Stimulated activated memory B cell treated with anti-CD40 and anti-IgM and Interleukin-4, amounts not matched to agents 10 μg/mL and 1 μg/mL and 100 μg/mL, for 72 hours (primary cell): Measurements from ENCODE around the gene TMEM247.
A peak's percentile ranks its signal among the peaks of the same experiment; 100 is the strongest.
"Not testable (repeated sequence)": the region's sequence is repeated elsewhere in the genome, so short reads cannot be mapped to it uniquely, and the experiment has no call there.

Experiments used
- ATAC-seq: fragments of 150-1000 bp; cut with Tn5 transposase; 2 replicates; pipeline ENCODE4 v1.10.0; 2021
- H3K27ac Mint-ChIP-seq: one replicate; pipeline ENCODE4 v1.8.0; 2022; ENCODE audit warnings: mild to moderate bottlenecking, mixed read lengths
- H3K27me3 Mint-ChIP-seq: one replicate; pipeline ENCODE4 v1.8.0; 2022; ENCODE audit warnings: mixed read lengths
- H3K36me3 Mint-ChIP-seq: one replicate; pipeline ENCODE4 v1.8.0; 2022; ENCODE audit warnings: mixed read lengths
- H3K4me1 Mint-ChIP-seq: one replicate; pipeline ENCODE4 v1.8.0; 2022; ENCODE audit warnings: mixed read lengths
- H3K4me3 Mint-ChIP-seq: one replicate; pipeline ENCODE4 v1.8.0; 2022; ENCODE audit warnings: mild to moderate bottlenecking, moderate library complexity, mixed read lengths
- H3K9me3 Mint-ChIP-seq: one replicate; pipeline ENCODE4 v1.8.0; 2022; ENCODE audit warnings: mixed read lengths

Gene TMEM247

GRCh38 chr2:46471019-46471583, 8.3 kb upstream of the TMEM247 start:
- Mint-ChIP-seq H3K27me3 (no peaks in the 10 kb centered on the region), H3K4me3 (no peak overlapping the region), H3K9me3 (no peaks in the 10 kb centered on the region), H3K36me3 (no peaks in the 10 kb centered on the region), H3K4me1 (peaks cover 13% of the 10 kb centered on the region), H3K27ac (no peak overlapping the region)
- no peak for ATAC-seq

- no peak overlapping the region for H3K4me3 Mint-ChIP-seq
- no peak for ATAC-seq
- H3K36me3 Mint-ChIP-seq = peaks cover 3% of the 10 kb centered on the region
- no peak overlapping the region for H3K27ac Mint-ChIP-seq
- no peaks in the 10 kb centered on the region for H3K27me3 Mint-ChIP-seq
- peaks cover 1% of the 10 kb centered on the region for H3K9me3 Mint-ChIP-seq
- H3K4me1 Mint-ChIP-seq = peaks cover 13% of the 10 kb centered on the region
Measured at GRCh38 chr2:46471697-46472096, 7.7 kb upstream of the TMEM247 start.

GRCh38 chr2:46472165-46472564, 7.2 kb upstream of the TMEM247 start:
- peaks cover 13% of the 10 kb centered on the region for H3K4me1 Mint-ChIP-seq
- not testable (repeated sequence) for H3K9me3 Mint-ChIP-seq, H3K36me3 Mint-ChIP-seq, ATAC-seq, H3K4me3 Mint-ChIP-seq, H3K27ac Mint-ChIP-seq, H3K27me3 Mint-ChIP-seq

- H3K4me1 Mint-ChIP-seq, H3K36me3 Mint-ChIP-seq, H3K9me3 Mint-ChIP-seq, H3K27ac Mint-ChIP-seq, H3K27me3 Mint-ChIP-seq, ATAC-seq: not testable (repeated sequence)
- peak overlapping the region; percentile 29 for H3K4me3 Mint-ChIP-seq
Measured at GRCh38 chr2:46477462-46477861, 1.9 kb upstream of the TMEM247 start.

- Mint-ChIP-seq H3K27me3 (no peaks in the 10 kb centered on the region), H3K9me3 (peaks cover 2% of the 10 kb centered on the region), H3K4me1 (peaks cover 8% of the 10 kb centered on the region), H3K36me3 (peaks cover 5% of the 10 kb centered on the region), H3K27ac (no peak overlapping the region), H3K4me3 (no peak overlapping the region)
- no peak for ATAC-seq
Measured at GRCh38 chr2:46477925-46478324, 1.4 kb upstream of the TMEM247 start.

GRCh38 chr2:46480562-46480961, 1.2 kb downstream of the TMEM247 start:
- Mint-ChIP-seq H3K27ac (no peak overlapping the region), H3K4me1 (peaks cover 8% of the 10 kb centered on the region), H3K9me3 (peaks cover 2% of the 10 kb centered on the region), H3K4me3 (no peak overlapping the region), H3K27me3 (no peaks in the 10 kb centered on the region), H3K36me3 (peaks cover 5% of the 10 kb centered on the region)
- ATAC-seq = no peak

GRCh38 chr2:46481198-46482193, 2.1 kb downstream of the TMEM247 start:
- no peaks in the 10 kb centered on the region for H3K27me3 Mint-ChIP-seq
- peaks cover 2% of the 10 kb centered on the region for H3K9me3 Mint-ChIP-seq
- peaks cover 8% of the 10 kb centered on the region for H3K4me1 Mint-ChIP-seq
- H3K4me3 Mint-ChIP-seq = no peak overlapping the region
- peaks cover 4% of the 10 kb centered on the region for H3K36me3 Mint-ChIP-seq
- H3K27ac Mint-ChIP-seq = no peak overlapping the region
- no peak for ATAC-seq

- ATAC-seq = no peak
- H3K4me3 Mint-ChIP-seq = no peak overlapping the region
- no peaks in the 10 kb centered on the region for H3K36me3 Mint-ChIP-seq
- no peak overlapping the region for H3K27ac Mint-ChIP-seq
- H3K9me3 Mint-ChIP-seq = no peaks in the 10 kb centered on the region
- peaks cover 8% of the 10 kb centered on the region for H3K4me1 Mint-ChIP-seq
- H3K27me3 Mint-ChIP-seq = no peaks in the 10 kb centered on the region
Measured at GRCh38 chr2:46482490-46482889, 3.1 kb downstream of the TMEM247 start.

GRCh38 chr2:46485002-46485401, 5.6 kb downstream of the TMEM247 start:
- Mint-ChIP-seq H3K4me3 (no peak overlapping the region), H3K27me3 (no peaks in the 10 kb centered on the region), H3K36me3 (no peaks in the 10 kb centered on the region), H3K4me1 (peaks cover 11% of the 10 kb centered on the region), H3K27ac (no peak overlapping the region), H3K9me3 (no peaks in the 10 kb centered on the region)
- no peak for ATAC-seq

- H3K9me3 Mint-ChIP-seq = no peaks in the 10 kb centered on the region
Measured at GRCh38 chr2:46486436-46486835, 7.1 kb downstream of the TMEM247 start.

GRCh38 chr2:46487667-46488335, 8.4 kb downstream of the TMEM247 start:
- H3K27ac Mint-ChIP-seq = no peak overlapping the region
- H3K36me3 Mint-ChIP-seq = no peaks in the 10 kb centered on the region
- H3K9me3 Mint-ChIP-seq = no peaks in the 10 kb centered on the region

More at GRCh38 chr2:46486436-46486835, 7.1 kb downstream of the TMEM247 start:
- no peak for ATAC-seq
- H3K36me3 Mint-ChIP-seq = no peaks in the 10 kb centered on the region
- no peak overlapping the region for H3K27ac Mint-ChIP-seq
- no peak overlapping the region for H3K4me3 Mint-ChIP-seq
- H3K27me3 Mint-ChIP-seq = no peaks in the 10 kb centered on the region
- H3K4me1 Mint-ChIP-seq = peaks cover 21% of the 10 kb centered on the region

GRCh38 chr2:46488389-46488788, 9.0 kb downstream of the TMEM247 start:
- Mint-ChIP-seq H3K4me1 (peaks cover 19% of the 10 kb centered on the region), H3K36me3 (no peaks in the 10 kb centered on the region), H3K9me3 (no peaks in the 10 kb centered on the region), H3K27ac (no peak overlapping the region), H3K4me3 (no peak overlapping the region), H3K27me3 (no peaks in the 10 kb centered on the region)
- no peak for ATAC-seq

More at GRCh38 chr2:46487667-46488335, 8.4 kb downstream of the TMEM247 start:
- no peak overlapping the region for H3K4me3 Mint-ChIP-seq
- ATAC-seq = no peak
- H3K4me1 Mint-ChIP-seq = peaks cover 14% of the 10 kb centered on the region
- no peaks in the 10 kb centered on the region for H3K27me3 Mint-ChIP-seq

- no peaks in the 10 kb centered on the region for H3K36me3 Mint-ChIP-seq
- H3K27me3 Mint-ChIP-seq = no peaks in the 10 kb centered on the region
- no peaks in the 10 kb centered on the region for H3K9me3 Mint-ChIP-seq
- peaks cover 23% of the 10 kb centered on the region for H3K4me1 Mint-ChIP-seq
- H3K27ac Mint-ChIP-seq = no peak overlapping the region
- H3K4me3 Mint-ChIP-seq = no peak overlapping the region
- no peak for ATAC-seq
Measured at GRCh38 chr2:46489423-46490174, 10.2 kb downstream of the TMEM247 start.

- no peak for ATAC-seq
- Mint-ChIP-seq H3K4me3 (no peak overlapping the region), H3K27ac (no peak overlapping the region), H3K4me1 (peaks cover 23% of the 10 kb centered on the region), H3K27me3 (no peaks in the 10 kb centered on the region), H3K9me3 (no peaks in the 10 kb centered on the region), H3K36me3 (no peaks in the 10 kb centered on the region)
Measured at GRCh38 chr2:46490521-46491141, 11.3 kb downstream of the TMEM247 start.
